ENCODE results near the gene PIK3C3.
"Not testable (repeated sequence)": the region's sequence is repeated elsewhere in the genome, so short reads cannot be mapped to it uniquely, and the experiment has no call there.

Gene PIK3C3

GRCh38 chr18:42001801-42002200 lies 46.8 kb downstream of the PIK3C3 start:
- TF ChIP-seq CTCF (IDR thresholded peaks at IDR 0.05; ENCODE audit: low read depth, low read length), result no peak
- no peak for TF ChIP-seq POLR2A (IDR thresholded peaks at IDR 0.05; ENCODE audit: extremely low read depth, insufficient read length)
- no peak for TF ChIP-seq MYC (IDR thresholded peaks at IDR 0.05; ENCODE audit: low read depth, low read length)
- no peak for TF ChIP-seq MAX (IDR thresholded peaks at IDR 0.05; ENCODE audit: low read depth, low read length)
- H3K4me3 ChIP-seq (ENCODE audit: low read depth, low read length), result no peak overlapping the region
- peak; percentile 37 for DNase-seq (ENCODE audit: low read depth)

GRCh38 chr18:42004653-42005052 lies 49.6 kb downstream of the PIK3C3 start:
- H3K4me3 ChIP-seq (ENCODE audit: low read depth, low read length), result no peak overlapping the region
- TF ChIP-seq POLR2A (IDR thresholded peaks at IDR 0.05; ENCODE audit: extremely low read depth, insufficient read length), result no peak
- no peak for TF ChIP-seq MAX (IDR thresholded peaks at IDR 0.05; ENCODE audit: low read depth, low read length)
- no peak for DNase-seq (ENCODE audit: low read depth)

GRCh38 chr18:42005782-42006181 lies 50.7 kb downstream of the PIK3C3 start:
- no peak for DNase-seq (ENCODE audit: low read depth)
- TF ChIP-seq MAX (IDR thresholded peaks at IDR 0.05; ENCODE audit: low read depth, low read length) (no peak), MYC (IDR thresholded peaks at IDR 0.05; ENCODE audit: low read depth, low read length) (no peak), CTCF (IDR thresholded peaks at IDR 0.05; ENCODE audit: low read depth, low read length) (no peak), POLR2A (IDR thresholded peaks at IDR 0.05; ENCODE audit: extremely low read depth, insufficient read length) (no peak)
- H3K4me3 ChIP-seq (ENCODE audit: low read depth, low read length), result no peak overlapping the region

- not testable (repeated sequence) for H3K4me3 ChIP-seq (ENCODE audit: low read depth, low read length); DNase-seq (ENCODE audit: low read depth)
Observed at GRCh38 chr18:42009457-42009856, 54.4 kb downstream of the PIK3C3 start.

GRCh38 chr18:42011053-42011452 lies 56.0 kb downstream of the PIK3C3 start:
- TF ChIP-seq MYC (IDR thresholded peaks at IDR 0.05; ENCODE audit: low read depth, low read length) (no peak), POLR2A (IDR thresholded peaks at IDR 0.05; ENCODE audit: extremely low read depth, insufficient read length) (no peak), MAX (IDR thresholded peaks at IDR 0.05; ENCODE audit: low read depth, low read length) (no peak), CTCF (IDR thresholded peaks at IDR 0.05; ENCODE audit: low read depth, low read length) (no peak)
- no peak for DNase-seq (ENCODE audit: low read depth)
- H3K4me3 ChIP-seq (ENCODE audit: low read depth, low read length), result no peak overlapping the region

- TF ChIP-seq POLR2A (IDR thresholded peaks at IDR 0.05; ENCODE audit: extremely low read depth, insufficient read length) (no peak), CTCF (IDR thresholded peaks at IDR 0.05; ENCODE audit: low read depth, low read length) (no peak), MAX (IDR thresholded peaks at IDR 0.05; ENCODE audit: low read depth, low read length) (no peak)
- no peak for DNase-seq (ENCODE audit: low read depth)
- no peak overlapping the region for H3K4me3 ChIP-seq (ENCODE audit: low read depth, low read length)
Observed at GRCh38 chr18:42018831-42019230, 63.8 kb downstream of the PIK3C3 start.

- no peak overlapping the region for H3K4me3 ChIP-seq (ENCODE audit: low read depth, low read length)
- no peak for DNase-seq (ENCODE audit: low read depth)
- TF ChIP-seq MYC (IDR thresholded peaks at IDR 0.05; ENCODE audit: low read depth, low read length), result no peak
- TF ChIP-seq POLR2A (IDR thresholded peaks at IDR 0.05; ENCODE audit: extremely low read depth, insufficient read length), result no peak
- no peak for TF ChIP-seq CTCF (IDR thresholded peaks at IDR 0.05; ENCODE audit: low read depth, low read length)
- TF ChIP-seq MAX (IDR thresholded peaks at IDR 0.05; ENCODE audit: low read depth, low read length), result no peak
Observed at GRCh38 chr18:42024131-42024530, 69.1 kb downstream of the PIK3C3 start.

Measured in NB4 (cell line).